Measurements from ENCODE around the gene DOCK10.
A peak's percentile ranks its signal among the peaks of the same experiment; 100 is the strongest.

Gene DOCK10

DNA sequence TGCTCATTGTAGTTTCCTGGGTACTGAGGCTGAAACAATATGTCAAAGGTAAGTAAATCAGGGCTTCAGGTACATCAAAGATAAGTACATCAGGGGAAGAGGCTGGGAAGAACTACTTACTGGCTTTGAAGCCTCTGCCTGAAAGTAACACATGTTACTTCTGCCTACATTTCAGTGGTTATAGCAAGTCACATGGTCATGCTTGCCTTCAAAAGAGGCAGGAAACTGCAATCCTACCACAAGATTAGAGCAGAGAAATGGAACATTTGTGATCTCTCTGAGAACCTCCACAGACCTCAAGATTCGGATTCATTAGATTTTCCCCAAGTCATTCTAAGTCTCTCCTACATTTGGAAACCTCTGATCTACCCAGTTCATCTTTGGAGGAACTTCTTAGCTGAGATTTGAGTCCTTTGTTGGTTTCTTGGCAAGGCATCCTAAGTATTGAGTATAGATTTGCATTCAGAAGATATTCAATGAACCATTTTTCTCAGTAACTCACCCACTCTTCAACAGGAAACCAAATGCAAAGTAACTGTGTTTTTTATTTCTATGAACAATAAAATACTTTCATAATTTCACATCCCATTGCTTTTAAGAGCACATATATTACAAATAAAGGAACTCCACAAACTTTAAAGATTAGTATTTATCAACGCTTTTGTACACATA, 277.6 kb downstream of the DOCK10 start:
- Histone ChIP-seq H3K9ac (ENCODE audit: low read length in 5 of 5) (no peak overlapping the region), H3K9me3 (ENCODE audit: control insufficient read depth in 5 of 5, low read length in 5 of 5) (no peaks in the 10 kb centered on the region), H3K36me3 (ENCODE audit: control insufficient read depth in 5 of 5, insufficient read depth in 5 of 5, low read length in 5 of 5) (peaks cover 0 to 28% (median 6%) of the 10 kb centered on the region in 5 donors), H3K27ac (ENCODE audit: low read depth, low read length) (no peak overlapping the region), H3K27me3 (ENCODE audit: control insufficient read depth in 5 of 5, insufficient read depth in 4 of 5, low read length in 5 of 5) (no peaks in the 10 kb centered on the region), H3K4me3 (ENCODE audit: low read depth in 1 of 5, low read length in 5 of 5) (no peak overlapping the region), H3K4me1 (ENCODE audit: control insufficient read depth in 5 of 5, insufficient read depth in 5 of 5, low read length in 5 of 5) (no peaks in the 10 kb centered on the region)

- no peaks in the 10 kb centered on the region for H3K27me3 ChIP-seq (ENCODE audit: control insufficient read depth in 5 of 5, insufficient read depth in 4 of 5, low read length in 5 of 5)
- no peaks in the 10 kb centered on the region for H3K36me3 ChIP-seq (ENCODE audit: control insufficient read depth in 5 of 5, insufficient read depth in 5 of 5, low read length in 5 of 5)
- peak overlapping the region in 1 of 5 donors; percentile 4 for H3K4me3 ChIP-seq (ENCODE audit: low read depth in 1 of 5, low read length in 5 of 5)
- no peak overlapping the region for H3K9ac ChIP-seq (ENCODE audit: low read length in 5 of 5)
- H3K9me3 ChIP-seq (ENCODE audit: control insufficient read depth in 5 of 5, low read length in 5 of 5): peaks cover 0 to 12% (median 10%) of the 10 kb centered on the region in 5 donors
- no peak overlapping the region for H3K27ac ChIP-seq (ENCODE audit: low read depth, low read length)
- peaks cover 0 to 7% (median 4%) of the 10 kb centered on the region in 5 donors for H3K4me1 ChIP-seq (ENCODE audit: control insufficient read depth in 5 of 5, insufficient read depth in 5 of 5, low read length in 5 of 5)
Observed at GRCh38 chr2:224757934-224758548, 284.2 kb downstream of the DOCK10 start.

GRCh38 chr2:224753743-224754540, 288.3 kb downstream of the DOCK10 start:
- no peak overlapping the region for H3K9ac ChIP-seq (ENCODE audit: low read length in 5 of 5)
- H3K9me3 ChIP-seq (ENCODE audit: control insufficient read depth in 5 of 5, low read length in 5 of 5): peaks cover 0 to 12% (median 10%) of the 10 kb centered on the region in 5 donors
- H3K27ac ChIP-seq (ENCODE audit: low read depth, low read length): peak overlapping the region; percentile 74
- peaks cover 0 to 7% (median 4%) of the 10 kb centered on the region in 5 donors for H3K4me1 ChIP-seq (ENCODE audit: control insufficient read depth in 5 of 5, insufficient read depth in 5 of 5, low read length in 5 of 5)
- no peaks in the 10 kb centered on the region for H3K27me3 ChIP-seq (ENCODE audit: control insufficient read depth in 5 of 5, insufficient read depth in 4 of 5, low read length in 5 of 5)
- no peaks in the 10 kb centered on the region for H3K36me3 ChIP-seq (ENCODE audit: control insufficient read depth in 5 of 5, insufficient read depth in 5 of 5, low read length in 5 of 5)
- H3K4me3 ChIP-seq (ENCODE audit: low read depth in 1 of 5, low read length in 5 of 5): no peak overlapping the region

- H3K4me1 ChIP-seq (ENCODE audit: control insufficient read depth in 5 of 5, insufficient read depth in 5 of 5, low read length in 5 of 5): peaks cover 0 to 7% (median 4%) of the 10 kb centered on the region in 5 donors
- no peaks in the 10 kb centered on the region for H3K36me3 ChIP-seq (ENCODE audit: control insufficient read depth in 5 of 5, insufficient read depth in 5 of 5, low read length in 5 of 5)
Observed at GRCh38 chr2:224751996-224752698, 290.1 kb downstream of the DOCK10 start.

DNA sequence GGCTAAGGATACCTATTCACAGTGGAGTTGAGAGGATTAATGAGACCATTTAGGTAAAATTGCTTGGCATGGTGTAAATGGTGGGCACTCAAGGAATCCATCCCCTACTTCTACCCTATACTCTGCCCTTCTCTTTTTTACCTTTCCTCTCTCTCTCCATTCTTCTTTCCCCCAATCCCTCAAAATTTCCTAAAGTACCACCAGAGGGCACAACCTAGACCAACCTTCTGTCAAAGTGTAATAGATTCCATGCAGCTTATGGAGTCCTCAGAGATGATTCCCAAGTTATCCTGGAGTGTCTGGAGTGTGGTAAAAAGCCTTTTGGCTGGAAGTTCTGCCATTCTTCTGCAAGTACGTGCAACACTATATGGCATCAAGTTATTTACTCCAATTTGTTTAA, 293.1 kb downstream of the DOCK10 start:
- Histone ChIP-seq H3K27me3 (ENCODE audit: control insufficient read depth in 5 of 5, insufficient read depth in 4 of 5, low read length in 5 of 5) (no peaks in the 10 kb centered on the region), H3K4me1 (ENCODE audit: control insufficient read depth in 5 of 5, insufficient read depth in 5 of 5, low read length in 5 of 5) (peaks cover 0 to 4% (median 2%) of the 10 kb centered on the region in 5 donors), H3K9ac (ENCODE audit: low read length in 5 of 5) (no peak overlapping the region), H3K4me3 (ENCODE audit: low read depth in 1 of 5, low read length in 5 of 5) (no peak overlapping the region), H3K27ac (ENCODE audit: low read depth, low read length) (no peak overlapping the region), H3K9me3 (ENCODE audit: control insufficient read depth in 5 of 5, low read length in 5 of 5) (no peaks in the 10 kb centered on the region), H3K36me3 (ENCODE audit: control insufficient read depth in 5 of 5, insufficient read depth in 5 of 5, low read length in 5 of 5) (no peaks in the 10 kb centered on the region)

More at GRCh38 chr2:224751996-224752698, 290.1 kb downstream of the DOCK10 start:
- H3K4me3 ChIP-seq (ENCODE audit: low read depth in 1 of 5, low read length in 5 of 5): no peak overlapping the region
- no peak overlapping the region for H3K27ac ChIP-seq (ENCODE audit: low read depth, low read length)
- no peaks in the 10 kb centered on the region for H3K27me3 ChIP-seq (ENCODE audit: control insufficient read depth in 5 of 5, insufficient read depth in 4 of 5, low read length in 5 of 5)
- no peak overlapping the region for H3K9ac ChIP-seq (ENCODE audit: low read length in 5 of 5)
- H3K9me3 ChIP-seq (ENCODE audit: control insufficient read depth in 5 of 5, low read length in 5 of 5): no peaks in the 10 kb centered on the region

DNA sequence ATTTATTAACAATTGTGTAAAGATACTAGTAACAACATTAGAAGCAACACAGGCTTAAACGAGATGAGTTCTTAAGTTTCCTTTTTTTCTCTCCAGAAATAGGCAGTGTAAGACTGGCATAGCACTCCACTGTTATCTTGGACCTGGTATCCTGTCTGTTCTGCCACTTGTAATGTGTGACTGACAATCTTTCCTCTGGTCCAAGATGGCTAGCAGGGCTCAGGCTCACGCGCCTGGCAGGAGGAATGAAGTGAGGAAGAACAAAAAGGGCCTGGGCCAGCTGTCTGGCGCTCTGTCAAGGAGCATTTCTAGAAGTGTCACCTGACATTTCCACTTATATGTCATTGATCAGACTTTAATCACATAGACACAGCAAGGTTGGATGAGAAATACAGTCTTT, 294.5 kb downstream of the DOCK10 start:
- Histone ChIP-seq H3K9me3 (ENCODE audit: control insufficient read depth in 5 of 5, low read length in 5 of 5) (no peaks in the 10 kb centered on the region), H3K36me3 (ENCODE audit: control insufficient read depth in 5 of 5, insufficient read depth in 5 of 5, low read length in 5 of 5) (no peaks in the 10 kb centered on the region), H3K27me3 (ENCODE audit: control insufficient read depth in 5 of 5, insufficient read depth in 4 of 5, low read length in 5 of 5) (no peaks in the 10 kb centered on the region), H3K4me3 (ENCODE audit: low read depth in 1 of 5, low read length in 5 of 5) (no peak overlapping the region), H3K27ac (ENCODE audit: low read depth, low read length) (no peak overlapping the region), H3K9ac (ENCODE audit: low read length in 5 of 5) (no peak overlapping the region), H3K4me1 (ENCODE audit: control insufficient read depth in 5 of 5, insufficient read depth in 5 of 5, low read length in 5 of 5) (no peaks in the 10 kb centered on the region)

- Histone ChIP-seq H3K4me3 (ENCODE audit: low read depth in 1 of 5, low read length in 5 of 5) (peak overlapping the region in 1 of 5 donors; percentile 35), H3K27me3 (ENCODE audit: control insufficient read depth in 5 of 5, insufficient read depth in 4 of 5, low read length in 5 of 5) (no peaks in the 10 kb centered on the region), H3K9me3 (ENCODE audit: control insufficient read depth in 5 of 5, low read length in 5 of 5) (peaks cover 0 to 8% (median 7%) of the 10 kb centered on the region in 5 donors), H3K27ac (ENCODE audit: low read depth, low read length) (no peak overlapping the region), H3K9ac (ENCODE audit: low read length in 5 of 5) (no peak overlapping the region), H3K4me1 (ENCODE audit: control insufficient read depth in 5 of 5, insufficient read depth in 5 of 5, low read length in 5 of 5) (no peaks in the 10 kb centered on the region), H3K36me3 (ENCODE audit: control insufficient read depth in 5 of 5, insufficient read depth in 5 of 5, low read length in 5 of 5) (no peaks in the 10 kb centered on the region)
Observed at GRCh38 chr2:224736227-224736626, 306.0 kb downstream of the DOCK10 start.

GRCh38 chr2:224734949-224735348, 307.3 kb downstream of the DOCK10 start:
- peaks cover 0 to 8% (median 7%) of the 10 kb centered on the region in 5 donors for H3K9me3 ChIP-seq (ENCODE audit: control insufficient read depth in 5 of 5, low read length in 5 of 5)
- H3K4me1 ChIP-seq (ENCODE audit: control insufficient read depth in 5 of 5, insufficient read depth in 5 of 5, low read length in 5 of 5): no peaks in the 10 kb centered on the region
- H3K36me3 ChIP-seq (ENCODE audit: control insufficient read depth in 5 of 5, insufficient read depth in 5 of 5, low read length in 5 of 5): no peaks in the 10 kb centered on the region
- no peak overlapping the region for H3K9ac ChIP-seq (ENCODE audit: low read length in 5 of 5)
- no peak overlapping the region for H3K27ac ChIP-seq (ENCODE audit: low read depth, low read length)
- no peak overlapping the region for H3K4me3 ChIP-seq (ENCODE audit: low read depth in 1 of 5, low read length in 5 of 5)
- H3K27me3 ChIP-seq (ENCODE audit: control insufficient read depth in 5 of 5, insufficient read depth in 4 of 5, low read length in 5 of 5): no peaks in the 10 kb centered on the region

DNA sequence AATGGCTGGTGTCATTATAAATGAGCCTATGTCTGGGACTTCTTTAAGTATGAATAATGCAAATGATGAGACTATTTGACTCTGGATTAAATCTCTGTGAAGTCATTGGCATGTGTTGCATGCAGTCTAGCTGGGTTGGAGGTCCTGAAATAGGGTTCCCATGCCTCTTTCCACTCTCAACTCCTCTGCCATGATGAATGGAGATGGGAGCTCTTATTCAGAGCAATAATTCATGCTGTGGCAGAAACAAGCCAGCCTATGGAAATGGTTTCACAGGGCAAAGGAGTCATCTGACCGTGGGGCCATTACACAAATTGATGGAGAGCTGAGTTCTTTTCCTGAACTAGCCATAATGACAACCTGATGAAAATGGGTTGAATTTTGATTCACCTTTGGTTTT, 310.6 kb downstream of the DOCK10 start:
- no peaks in the 10 kb centered on the region for H3K27me3 ChIP-seq (ENCODE audit: control insufficient read depth in 5 of 5, insufficient read depth in 4 of 5, low read length in 5 of 5)
- no peak overlapping the region for H3K4me3 ChIP-seq (ENCODE audit: low read depth in 1 of 5, low read length in 5 of 5)
- H3K27ac ChIP-seq (ENCODE audit: low read depth, low read length): no peak overlapping the region

More for the DNA sequence above, 310.6 kb downstream of the DOCK10 start:
- H3K9ac ChIP-seq (ENCODE audit: low read length in 5 of 5): no peak overlapping the region
- H3K4me1 ChIP-seq (ENCODE audit: control insufficient read depth in 5 of 5, insufficient read depth in 5 of 5, low read length in 5 of 5): no peaks in the 10 kb centered on the region
- H3K36me3 ChIP-seq (ENCODE audit: control insufficient read depth in 5 of 5, insufficient read depth in 5 of 5, low read length in 5 of 5): no peaks in the 10 kb centered on the region
- H3K9me3 ChIP-seq (ENCODE audit: control insufficient read depth in 5 of 5, low read length in 5 of 5): peaks cover 4 to 18% (median 14%) of the 10 kb centered on the region in 5 donors

All from subcutaneous abdominal adipose tissue (tissue), 5 donors.